Panc1 (cell line): ENCODE measurements around the gene SPOCK1.

Experiments
- POLR2AphosphoS5 ChIP-seq: IDR thresholded peaks from 2 replicates; pipeline ENCODE4 v1.6.1; 2012; ENCODE audit warnings: mild to moderate bottlenecking, low read depth, low read length, moderate library complexity
- SIN3A ChIP-seq: IDR thresholded peaks from 2 replicates; pipeline ENCODE4 v1.6.1; 2012; ENCODE audit warnings: low read depth, mild to moderate bottlenecking, low read length, moderate library complexity, borderline replicate concordance; ENCODE audit not compliant: insufficient read depth
- TCF7L2 ChIP-seq: IDR thresholded peaks from 2 replicates; pipeline ENCODE4 v1.6.1; 2011; ENCODE audit warnings: mild to moderate bottlenecking, low read depth, low read length, inconsistent platforms
- TF ChIP-seq, protein P1 (sequence below): fragments of 450-650 bp; IDR thresholded peaks from 2 replicates; pipeline ENCODE4 v1.5.1; 2017; ENCODE audit warnings: mild to moderate bottlenecking
- TF ChIP-seq, protein P2 (sequence below), 2 experiments: IDR thresholded peaks; 2 replicates each; pipeline ENCODE4 v1.6.1; 2011 to 2012; ENCODE audit warnings: low read depth in 2 of 2, control low read depth in 1 of 2, low read length in 1 of 2, mild to moderate bottlenecking in 1 of 2, moderate library complexity in 1 of 2; ENCODE audit not compliant: insufficient read depth in 1 of 2

DNA sequence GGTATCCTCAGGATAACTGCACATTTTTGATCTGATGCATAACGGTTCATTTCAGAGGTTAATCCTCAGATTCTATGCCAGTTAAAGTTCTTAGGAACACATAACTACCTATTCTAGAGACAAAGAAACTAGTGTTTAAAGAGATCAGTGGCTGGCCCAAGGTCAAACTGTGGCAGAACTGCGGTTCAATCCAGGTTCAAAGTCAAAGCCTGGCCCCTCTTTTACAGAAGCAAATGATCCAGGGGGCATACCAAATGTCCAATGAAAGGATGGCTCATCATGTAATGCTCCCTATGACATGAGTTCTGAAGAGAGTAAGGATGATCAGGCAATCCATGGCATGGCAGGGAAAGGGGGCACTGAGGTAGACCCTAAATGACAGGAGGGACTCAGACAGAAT, 283.3 kb downstream of the SPOCK1 start:
- TF ChIP-seq, protein P1, sequence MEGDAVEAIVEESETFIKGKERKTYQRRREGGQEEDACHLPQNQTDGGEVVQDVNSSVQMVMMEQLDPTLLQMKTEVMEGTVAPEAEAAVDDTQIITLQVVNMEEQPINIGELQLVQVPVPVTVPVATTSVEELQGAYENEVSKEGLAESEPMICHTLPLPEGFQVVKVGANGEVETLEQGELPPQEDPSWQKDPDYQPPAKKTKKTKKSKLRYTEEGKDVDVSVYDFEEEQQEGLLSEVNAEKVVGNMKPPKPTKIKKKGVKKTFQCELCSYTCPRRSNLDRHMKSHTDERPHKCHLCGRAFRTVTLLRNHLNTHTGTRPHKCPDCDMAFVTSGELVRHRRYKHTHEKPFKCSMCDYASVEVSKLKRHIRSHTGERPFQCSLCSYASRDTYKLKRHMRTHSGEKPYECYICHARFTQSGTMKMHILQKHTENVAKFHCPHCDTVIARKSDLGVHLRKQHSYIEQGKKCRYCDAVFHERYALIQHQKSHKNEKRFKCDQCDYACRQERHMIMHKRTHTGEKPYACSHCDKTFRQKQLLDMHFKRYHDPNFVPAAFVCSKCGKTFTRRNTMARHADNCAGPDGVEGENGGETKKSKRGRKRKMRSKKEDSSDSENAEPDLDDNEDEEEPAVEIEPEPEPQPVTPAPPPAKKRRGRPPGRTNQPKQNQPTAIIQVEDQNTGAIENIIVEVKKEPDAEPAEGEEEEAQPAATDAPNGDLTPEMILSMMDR: no peak
- TF ChIP-seq, protein P2, sequence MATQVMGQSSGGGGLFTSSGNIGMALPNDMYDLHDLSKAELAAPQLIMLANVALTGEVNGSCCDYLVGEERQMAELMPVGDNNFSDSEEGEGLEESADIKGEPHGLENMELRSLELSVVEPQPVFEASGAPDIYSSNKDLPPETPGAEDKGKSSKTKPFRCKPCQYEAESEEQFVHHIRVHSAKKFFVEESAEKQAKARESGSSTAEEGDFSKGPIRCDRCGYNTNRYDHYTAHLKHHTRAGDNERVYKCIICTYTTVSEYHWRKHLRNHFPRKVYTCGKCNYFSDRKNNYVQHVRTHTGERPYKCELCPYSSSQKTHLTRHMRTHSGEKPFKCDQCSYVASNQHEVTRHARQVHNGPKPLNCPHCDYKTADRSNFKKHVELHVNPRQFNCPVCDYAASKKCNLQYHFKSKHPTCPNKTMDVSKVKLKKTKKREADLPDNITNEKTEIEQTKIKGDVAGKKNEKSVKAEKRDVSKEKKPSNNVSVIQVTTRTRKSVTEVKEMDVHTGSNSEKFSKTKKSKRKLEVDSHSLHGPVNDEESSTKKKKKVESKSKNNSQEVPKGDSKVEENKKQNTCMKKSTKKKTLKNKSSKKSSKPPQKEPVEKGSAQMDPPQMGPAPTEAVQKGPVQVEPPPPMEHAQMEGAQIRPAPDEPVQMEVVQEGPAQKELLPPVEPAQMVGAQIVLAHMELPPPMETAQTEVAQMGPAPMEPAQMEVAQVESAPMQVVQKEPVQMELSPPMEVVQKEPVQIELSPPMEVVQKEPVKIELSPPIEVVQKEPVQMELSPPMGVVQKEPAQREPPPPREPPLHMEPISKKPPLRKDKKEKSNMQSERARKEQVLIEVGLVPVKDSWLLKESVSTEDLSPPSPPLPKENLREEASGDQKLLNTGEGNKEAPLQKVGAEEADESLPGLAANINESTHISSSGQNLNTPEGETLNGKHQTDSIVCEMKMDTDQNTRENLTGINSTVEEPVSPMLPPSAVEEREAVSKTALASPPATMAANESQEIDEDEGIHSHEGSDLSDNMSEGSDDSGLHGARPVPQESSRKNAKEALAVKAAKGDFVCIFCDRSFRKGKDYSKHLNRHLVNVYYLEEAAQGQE (IDR thresholded peaks at IDR 0.05; ENCODE audit: insufficient read depth in 1 of 2, low read depth in 2 of 2, low read length in 1 of 2): no peak
- TF ChIP-seq POLR2AphosphoS5: no peak
- no peak for TF ChIP-seq SIN3A
- TF ChIP-seq TCF7L2: no peak
